RWPE2 (cell line): Measurements from ENCODE around the gene CSMD2.

Source experiments
- ATAC-seq: fragments of 200-7000 bp; cut with Tn5 transposase; 3 replicates; pipeline ENCODE4 v1.9.1; 2021; ENCODE audit warnings: low read depth
- DNase-seq: peaks from one replicate; pipeline ENCODE4 v3.0.0-alpha.2; 2020; ENCODE audit warnings: low spot score
- H3K27ac ChIP-seq: fragments of 450-650 bp; 2 replicates; pipeline ENCODE4 v1.5.1; 2017; ENCODE audit warnings: mild to moderate bottlenecking; ENCODE audit not compliant: poor library complexity, severe bottlenecking
- H3K27me3 ChIP-seq: fragments of 250-450 bp; sonication (Bioruptor Pico); 2 replicates; pipeline ENCODE4 v1.5.1; 2021; ENCODE audit warnings: mild to moderate bottlenecking, moderate library complexity; ENCODE audit not compliant: insufficient read depth, poor library complexity, severe bottlenecking
- H3K36me3 ChIP-seq: fragments of 250-450 bp; sonication (Bioruptor Pico); 2 replicates; pipeline ENCODE4 v1.5.1; 2020; ENCODE audit warnings: low read depth, mild to moderate bottlenecking, moderate library complexity
- H3K4me1 ChIP-seq: fragments of 250-450 bp; sonication (Bioruptor Pico); 2 replicates; pipeline ENCODE4 v1.5.1; 2021; ENCODE audit warnings: mild to moderate bottlenecking, moderate library complexity; ENCODE audit not compliant: insufficient read depth, poor library complexity, severe bottlenecking
- H3K4me3 ChIP-seq: fragments of 250-450 bp; sonication (Bioruptor Pico); 2 replicates; pipeline ENCODE4 v1.5.1; 2021; ENCODE audit warnings: mild to moderate bottlenecking, moderate library complexity; ENCODE audit not compliant: severe bottlenecking
- H3K9me3 ChIP-seq: fragments of 250-450 bp; sonication (Bioruptor Pico); 2 replicates; pipeline ENCODE4 v1.5.1; 2021; ENCODE audit warnings: mild to moderate bottlenecking, moderate library complexity; ENCODE audit not compliant: severe bottlenecking
- TF ChIP-seq, protein P1 (sequence below): fragments of 450-650 bp; IDR thresholded peaks from one replicate; pipeline ENCODE4 v1.5.1; 2017; ENCODE audit warnings: mild to moderate bottlenecking, moderate library complexity; ENCODE audit not compliant: poor library complexity, severe bottlenecking

Gene CSMD2

DNA sequence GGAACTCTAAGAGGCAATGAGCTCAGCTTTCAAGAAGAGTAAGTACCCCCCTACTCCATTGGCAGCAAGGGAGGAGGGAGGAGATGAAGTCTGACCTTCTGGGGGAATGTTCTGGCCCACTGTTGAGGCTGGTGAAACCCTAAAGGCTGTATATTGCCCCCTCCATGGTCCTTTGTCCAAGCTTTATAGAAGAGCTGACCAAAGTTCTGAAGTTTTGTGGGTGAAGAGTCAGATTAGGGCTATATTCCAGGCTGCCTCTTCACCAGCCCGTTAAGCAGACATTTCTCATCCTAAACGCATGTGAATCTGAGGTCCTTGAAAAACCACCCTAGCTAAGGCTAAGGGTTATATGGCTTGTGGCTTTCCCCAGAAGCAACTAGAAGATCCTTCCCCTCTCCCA is 13.0 kb upstream of the CSMD2 start:
- Histone ChIP-seq H3K36me3 (no peaks in the 10 kb centered on the region), H3K4me1 (no peaks in the 10 kb centered on the region), H3K4me3 (no peak overlapping the region), H3K27ac (no peak overlapping the region), H3K27me3 (peaks cover 47% of the 10 kb centered on the region), H3K9me3 (no peaks in the 10 kb centered on the region)
- ATAC-seq (no peak), DNase-seq (no peak)
- TF ChIP-seq, protein P1, sequence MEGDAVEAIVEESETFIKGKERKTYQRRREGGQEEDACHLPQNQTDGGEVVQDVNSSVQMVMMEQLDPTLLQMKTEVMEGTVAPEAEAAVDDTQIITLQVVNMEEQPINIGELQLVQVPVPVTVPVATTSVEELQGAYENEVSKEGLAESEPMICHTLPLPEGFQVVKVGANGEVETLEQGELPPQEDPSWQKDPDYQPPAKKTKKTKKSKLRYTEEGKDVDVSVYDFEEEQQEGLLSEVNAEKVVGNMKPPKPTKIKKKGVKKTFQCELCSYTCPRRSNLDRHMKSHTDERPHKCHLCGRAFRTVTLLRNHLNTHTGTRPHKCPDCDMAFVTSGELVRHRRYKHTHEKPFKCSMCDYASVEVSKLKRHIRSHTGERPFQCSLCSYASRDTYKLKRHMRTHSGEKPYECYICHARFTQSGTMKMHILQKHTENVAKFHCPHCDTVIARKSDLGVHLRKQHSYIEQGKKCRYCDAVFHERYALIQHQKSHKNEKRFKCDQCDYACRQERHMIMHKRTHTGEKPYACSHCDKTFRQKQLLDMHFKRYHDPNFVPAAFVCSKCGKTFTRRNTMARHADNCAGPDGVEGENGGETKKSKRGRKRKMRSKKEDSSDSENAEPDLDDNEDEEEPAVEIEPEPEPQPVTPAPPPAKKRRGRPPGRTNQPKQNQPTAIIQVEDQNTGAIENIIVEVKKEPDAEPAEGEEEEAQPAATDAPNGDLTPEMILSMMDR: no peak

GRCh38 chr1:34176830-34177603 is 12.0 kb upstream of the CSMD2 start, which contains the start of gene C1orf94:
C1orf94 (plus strand) TSS chr1:34176907; CDS start chr1:34177790, 883 bp downstream.
- Histone ChIP-seq H3K27ac (no peak within 1 kb of the TSS), H3K36me3 (no peaks in the 10 kb centered on the region), H3K4me3 (no peak within 1 kb of the TSS), H3K27me3 (peaks cover 44% of the 10 kb centered on the region), H3K4me1 (no peaks in the 10 kb centered on the region), H3K9me3 (no peaks in the 10 kb centered on the region)
- TF ChIP-seq, protein P1: no peak
- no peak for DNase-seq
- ATAC-seq: no peak

DNA sequence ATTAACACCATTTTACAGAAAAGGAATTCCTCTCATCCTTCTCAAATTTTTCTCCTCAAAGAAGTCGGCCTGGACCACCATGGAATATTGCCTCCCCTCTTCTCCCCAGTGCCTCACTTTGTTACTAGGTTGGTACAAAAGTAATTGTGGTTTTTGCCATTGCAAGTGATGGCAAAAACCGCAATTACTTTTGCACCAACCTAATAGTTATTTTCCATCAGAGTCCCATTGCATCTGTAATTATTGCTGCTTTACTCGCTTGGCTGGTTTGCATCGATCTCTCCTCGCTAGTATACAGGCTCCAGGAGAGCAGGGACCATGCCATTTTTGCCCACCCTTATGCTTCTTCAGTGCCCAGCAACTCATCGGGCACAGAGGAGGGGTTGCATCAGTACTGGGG is 10.7 kb upstream of the CSMD2 start:
- TF ChIP-seq, protein P1: no peak
- H3K4me3 ChIP-seq: no peak overlapping the region

GRCh38 chr1:34167389-34167788 is 2.4 kb upstream of the CSMD2 start:
- Histone ChIP-seq H3K36me3 (no peaks in the 10 kb centered on the region), H3K27ac (no peak overlapping the region), H3K27me3 (peaks cover 66% of the 10 kb centered on the region), H3K9me3 (peaks cover 2% of the 10 kb centered on the region), H3K4me3 (no peak overlapping the region), H3K4me1 (no peaks in the 10 kb centered on the region)
- DNase-seq (no peak), ATAC-seq (no peak)
- TF ChIP-seq, protein P1: no peak

More for the DNA sequence above, 10.7 kb upstream of the CSMD2 start:
- Histone ChIP-seq H3K27me3 (peaks cover 44% of the 10 kb centered on the region), H3K27ac (no peak overlapping the region), H3K9me3 (no peaks in the 10 kb centered on the region), H3K36me3 (no peaks in the 10 kb centered on the region), H3K4me1 (no peaks in the 10 kb centered on the region)
- ATAC-seq (no peak), DNase-seq (no peak)
